ENCODE measurements around the gene GSTP1. TPM values are rescaled to one million over a fixed set of nuclear protein-coding genes. Genes with fewer than 3 reads are reported as not detected.

GSTP1 gene
- polyA plus RNA-seq, 1 of the 3 experiments (the other 2 are of a cell fraction): 745 TPM

DNA sequence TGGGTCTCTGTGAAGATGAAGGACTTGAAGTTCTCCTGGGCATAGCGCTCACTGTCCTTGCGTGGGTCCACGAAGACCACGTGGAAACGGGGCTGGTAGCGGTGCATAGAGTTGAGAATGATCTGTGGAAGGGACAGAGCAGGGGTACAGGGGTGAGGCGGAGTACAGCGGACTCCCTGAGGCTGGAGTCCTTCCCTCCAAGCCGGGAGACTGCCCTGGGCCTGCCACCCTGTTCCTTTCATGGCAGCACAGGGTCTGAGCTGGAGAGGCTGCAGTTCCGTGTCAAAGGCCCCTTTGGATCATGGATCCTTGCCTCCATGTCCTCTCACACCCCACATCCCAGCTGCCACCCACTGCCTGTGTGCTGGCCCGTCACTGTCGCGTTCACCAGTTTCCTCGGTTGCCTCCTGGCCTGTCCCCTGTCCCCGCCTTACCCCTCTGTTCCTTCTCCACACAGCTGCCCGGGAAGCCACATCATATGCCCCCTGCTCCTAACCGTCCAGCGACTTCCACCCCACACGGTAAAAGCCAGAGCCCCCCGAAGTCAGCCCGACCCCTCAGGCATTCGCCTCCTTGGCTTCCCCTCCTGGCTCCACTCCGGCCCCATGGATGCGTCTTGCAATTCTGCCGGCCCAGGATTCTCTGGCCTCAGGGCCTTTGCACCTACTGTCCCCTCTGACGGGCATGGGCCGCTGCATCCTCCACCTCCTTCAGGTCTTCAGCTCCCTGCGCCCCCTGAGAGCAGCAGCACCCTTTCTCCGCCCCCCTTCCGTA, 49.6 kb downstream of the GSTP1 start:
- Histone ChIP-seq H3K4me3 (ENCODE audit: low read depth in 2 of 2, low read length in 1 of 2) (no peak overlapping the region), H3K9me3 (no peaks in the 10 kb centered on the region)
- POLR2A ChIA-PET: no interaction called here

More for the DNA sequence above, 49.6 kb downstream of the GSTP1 start:
- Histone ChIP-seq H3K27ac (ENCODE audit: low read depth in 2 of 2, low read length in 1 of 2) (no peak overlapping the region), H3K36me3 (replicated peaks in 1 of 2; ENCODE audit: control insufficient read depth in 1 of 2, insufficient read depth in 2 of 2, low read length in 1 of 2) (no peaks in the 10 kb centered on the region), H3K4me1 (ENCODE audit: control insufficient read depth in 1 of 2, insufficient read depth in 2 of 2, low read depth in 1 of 2, low read length in 1 of 2) (peaks cover 0 to 13% of the 10 kb centered on the region in 2 experiments; a peak in 1 of 4 replicates), H4K20me1 (ENCODE audit: insufficient read depth) (no peaks in the 10 kb centered on the region), H2AFZ (ENCODE audit: low read depth) (no peak overlapping the region), H3K27me3 (ENCODE audit: insufficient read depth) (no peaks in the 10 kb centered on the region), H3K9ac (no peak overlapping the region), H3K79me2 (ENCODE audit: insufficient read depth) (no peaks in the 10 kb centered on the region), H3K4me2 (no peak overlapping the region), H3K9me2 (no peaks in the 10 kb centered on the region), H3F3A (replicated peaks; ENCODE audit: insufficient read depth) (no peaks in the 10 kb centered on the region)
- 78% methylated on average over 27 of the region's 30 CpGs for WGBS (ENCODE audit: low lambda C conversion rate)
- no peak for DNase-seq
- CTCF ChIA-PET: interaction anchor here (17.8 kb wide), 1 partner anchor 20 kb away, joined by 308 read pairs; the partner anchor contains the start of gene ACY3
- TF ChIP-seq ELF1 (IDR thresholded peaks at IDR 0.05) (no peak), JUND (IDR thresholded peaks at IDR 0.05) (no peak), PBX3 (IDR thresholded peaks at IDR 0.05) (no peak), FOXM1 (IDR thresholded peaks at IDR 0.05; ENCODE audit: low read depth) (no peak), RXRA (IDR thresholded peaks at IDR 0.05; ENCODE audit: borderline replicate concordance, low read depth) (no peak), CHD2 (IDR thresholded peaks at IDR 0.05; ENCODE audit: low read length, partially characterized antibody) (no peak), SMC3 (IDR thresholded peaks at IDR 0.05; ENCODE audit: low read depth, low read length) (no peak), RFX5 (IDR thresholded peaks at IDR 0.05; ENCODE audit: low read length) (no peak), USF2 (IDR thresholded peaks at IDR 0.05; ENCODE audit: borderline replicate concordance, low read depth, low read length) (no peak), EZH2phosphoT487 (IDR thresholded peaks at IDR 0.05; ENCODE audit: borderline replicate concordance, low read depth) (no peak), FOXJ3 (CRISPR knock-in tag; IDR thresholded peaks at IDR 0.05) (no peak)
- TF ChIP-seq, protein P1, sequence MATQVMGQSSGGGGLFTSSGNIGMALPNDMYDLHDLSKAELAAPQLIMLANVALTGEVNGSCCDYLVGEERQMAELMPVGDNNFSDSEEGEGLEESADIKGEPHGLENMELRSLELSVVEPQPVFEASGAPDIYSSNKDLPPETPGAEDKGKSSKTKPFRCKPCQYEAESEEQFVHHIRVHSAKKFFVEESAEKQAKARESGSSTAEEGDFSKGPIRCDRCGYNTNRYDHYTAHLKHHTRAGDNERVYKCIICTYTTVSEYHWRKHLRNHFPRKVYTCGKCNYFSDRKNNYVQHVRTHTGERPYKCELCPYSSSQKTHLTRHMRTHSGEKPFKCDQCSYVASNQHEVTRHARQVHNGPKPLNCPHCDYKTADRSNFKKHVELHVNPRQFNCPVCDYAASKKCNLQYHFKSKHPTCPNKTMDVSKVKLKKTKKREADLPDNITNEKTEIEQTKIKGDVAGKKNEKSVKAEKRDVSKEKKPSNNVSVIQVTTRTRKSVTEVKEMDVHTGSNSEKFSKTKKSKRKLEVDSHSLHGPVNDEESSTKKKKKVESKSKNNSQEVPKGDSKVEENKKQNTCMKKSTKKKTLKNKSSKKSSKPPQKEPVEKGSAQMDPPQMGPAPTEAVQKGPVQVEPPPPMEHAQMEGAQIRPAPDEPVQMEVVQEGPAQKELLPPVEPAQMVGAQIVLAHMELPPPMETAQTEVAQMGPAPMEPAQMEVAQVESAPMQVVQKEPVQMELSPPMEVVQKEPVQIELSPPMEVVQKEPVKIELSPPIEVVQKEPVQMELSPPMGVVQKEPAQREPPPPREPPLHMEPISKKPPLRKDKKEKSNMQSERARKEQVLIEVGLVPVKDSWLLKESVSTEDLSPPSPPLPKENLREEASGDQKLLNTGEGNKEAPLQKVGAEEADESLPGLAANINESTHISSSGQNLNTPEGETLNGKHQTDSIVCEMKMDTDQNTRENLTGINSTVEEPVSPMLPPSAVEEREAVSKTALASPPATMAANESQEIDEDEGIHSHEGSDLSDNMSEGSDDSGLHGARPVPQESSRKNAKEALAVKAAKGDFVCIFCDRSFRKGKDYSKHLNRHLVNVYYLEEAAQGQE (IDR thresholded peaks at IDR 0.05; ENCODE audit: low read depth, low read length): no peak
